Fibroblast of lung (primary cell): ENCODE results near the gene PPP1R3C. TPM values are rescaled to one million over a fixed set of nuclear protein-coding genes. Genes with fewer than 3 reads are reported as not detected.
A peak's percentile ranks its signal among the peaks of the same experiment; 100 is the strongest.

Source experiments
- DNase-seq, 2 donors: peaks; one replicate each; pipeline versions ENCODE4 v3.0.0 to v3.0.0-alpha.2; 2010; ENCODE audit warnings: low read depth in 2 of 2
- H2AFZ ChIP-seq: 2 replicates; pipeline ENCODE4 v1.5.1; 2012; ENCODE audit warnings: low read length, control low read depth, inconsistent platforms
- H3K27ac ChIP-seq: 2 replicates; pipeline ENCODE4 v1.5.1; 2011; ENCODE audit warnings: low read length, control low read depth; ENCODE audit not compliant: insufficient read depth
- H3K27me3 ChIP-seq: 2 replicates; pipeline ENCODE4 v1.5.1; 2011; ENCODE audit warnings: mild to moderate bottlenecking, low read length; ENCODE audit not compliant: control insufficient read depth, insufficient read depth
- H3K36me3 ChIP-seq: 2 replicates; pipeline ENCODE4 v1.5.1; 2011; ENCODE audit warnings: low read length; ENCODE audit not compliant: control insufficient read depth, insufficient read depth
- H3K4me1 ChIP-seq: 2 replicates; pipeline ENCODE4 v1.5.1; 2011; ENCODE audit warnings: low read length; ENCODE audit not compliant: control insufficient read depth, insufficient read depth; ENCODE audit errors: extremely low read depth
- H3K4me2 ChIP-seq: 2 replicates; pipeline ENCODE4 v1.5.1; 2011; ENCODE audit warnings: low read length, control low read depth; ENCODE audit not compliant: insufficient read depth; ENCODE audit errors: extremely low read depth
- H3K4me3 ChIP-seq, 4 experiments: fragments of 200-600 bp in 1 of 4; sonication (generic) in 1 of 4; replicated peaks in 1 of 4; 2 replicates each; pipeline ENCODE4 v1.5.1; 2011 to 2016; ENCODE audit warnings: low read length in 4 of 4, low read depth in 3 of 4, mild to moderate bottlenecking in 3 of 4, control low read depth in 2 of 4, inconsistent platforms in 1 of 4, mixed read lengths in 1 of 4; ENCODE audit not compliant: insufficient read depth in 1 of 4; ENCODE audit errors: control extremely low read depth in 1 of 4
- H3K79me2 ChIP-seq: 2 replicates; pipeline ENCODE4 v1.5.1; 2012; ENCODE audit warnings: mild to moderate bottlenecking, low read length, inconsistent platforms; ENCODE audit not compliant: control insufficient read depth, insufficient read depth
- H3K9ac ChIP-seq: 2 replicates; pipeline ENCODE4 v1.5.1; 2011; ENCODE audit warnings: mild to moderate bottlenecking, low read length, control low read depth; ENCODE audit not compliant: insufficient read depth
- H3K9me3 ChIP-seq: 2 replicates; pipeline ENCODE4 v1.5.1; 2012; ENCODE audit warnings: low read depth, low read length; ENCODE audit not compliant: control insufficient read depth, insufficient read depth
- H4K20me1 ChIP-seq: 2 replicates; pipeline ENCODE4 v1.5.1; 2011; ENCODE audit warnings: low read length; ENCODE audit not compliant: control insufficient read depth, insufficient read depth; ENCODE audit errors: extremely low read depth
- EZH2 ChIP-seq: IDR thresholded peaks from 2 replicates; pipeline ENCODE4 v1.5.1; 2012; ENCODE audit warnings: low read length, control low read depth, mild to moderate bottlenecking; ENCODE audit errors: missing control alignments
- polyA minus RNA-seq: library from RNA; depleted of rRNA, polyadenylated mRNA; stranded (reverse); fragments of >200 nt; gene quantifications from 2 replicates; pipeline ENCODE4 v1.2.3, GENCODE V29; 2011; ENCODE audit warnings: low replicate concordance
- polyA plus RNA-seq, 2 donors: library from polyadenylated mRNA; depleted of rRNA in 1 of 2; stranded (reverse) in 1 of 2; unstranded in 1 of 2; fragments of >200 nt; gene quantifications; 2 replicates each; pipeline ENCODE4 v1.2.1, GENCODE V29; 2011 to 2012; ENCODE audit warnings: missing spikeins in 1 of 2
- total RNA-seq: library from RNA; depleted of rRNA; stranded (reverse); fragments of >200 nt; gene quantifications from 2 replicates; pipeline ENCODE4 v1.2.1, GENCODE V29; 2014
- TF ChIP-seq, protein P1 (sequence below), 2 donors: IDR thresholded peaks in 1 of 2; conservative IDR thresholded peaks in 1 of 2; 1 replicate in 1 of 2; 2 replicates in 1 of 2; pipeline ENCODE4 v1.5.1; 2011 to 2012; ENCODE audit warnings: low read length in 2 of 2, control low read depth in 1 of 2, inconsistent platforms in 1 of 2, low read depth in 1 of 2, mild to moderate bottlenecking in 1 of 2

The PPP1R3C gene
- total RNA-seq (94.5 and 125 TPM in 2 replicates), polyA plus RNA-seq (25.0 and 67.8 TPM in 2 replicates), polyA minus RNA-seq (26.6 and 47.5 TPM in 2 replicates)
- 22.3 and 47.5 TPM in 2 replicates for polyA plus RNA-seq (2012)

- H3K9ac ChIP-seq: peak within 1 kb of the TSS; percentile 39
- H3K27ac ChIP-seq: peak within 1 kb of the TSS; percentile 20
- H3K4me1 ChIP-seq: peaks cover 2% of the 10 kb centered on the region
- no peaks in the 10 kb centered on the region for H4K20me1 ChIP-seq
- DNase-seq: peak; percentile 93 to 96
- TF ChIP-seq, protein P1, sequence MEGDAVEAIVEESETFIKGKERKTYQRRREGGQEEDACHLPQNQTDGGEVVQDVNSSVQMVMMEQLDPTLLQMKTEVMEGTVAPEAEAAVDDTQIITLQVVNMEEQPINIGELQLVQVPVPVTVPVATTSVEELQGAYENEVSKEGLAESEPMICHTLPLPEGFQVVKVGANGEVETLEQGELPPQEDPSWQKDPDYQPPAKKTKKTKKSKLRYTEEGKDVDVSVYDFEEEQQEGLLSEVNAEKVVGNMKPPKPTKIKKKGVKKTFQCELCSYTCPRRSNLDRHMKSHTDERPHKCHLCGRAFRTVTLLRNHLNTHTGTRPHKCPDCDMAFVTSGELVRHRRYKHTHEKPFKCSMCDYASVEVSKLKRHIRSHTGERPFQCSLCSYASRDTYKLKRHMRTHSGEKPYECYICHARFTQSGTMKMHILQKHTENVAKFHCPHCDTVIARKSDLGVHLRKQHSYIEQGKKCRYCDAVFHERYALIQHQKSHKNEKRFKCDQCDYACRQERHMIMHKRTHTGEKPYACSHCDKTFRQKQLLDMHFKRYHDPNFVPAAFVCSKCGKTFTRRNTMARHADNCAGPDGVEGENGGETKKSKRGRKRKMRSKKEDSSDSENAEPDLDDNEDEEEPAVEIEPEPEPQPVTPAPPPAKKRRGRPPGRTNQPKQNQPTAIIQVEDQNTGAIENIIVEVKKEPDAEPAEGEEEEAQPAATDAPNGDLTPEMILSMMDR (conservative IDR thresholded peaks at IDR 0.05 in 1 of 2, IDR thresholded peaks at IDR 0.05 in 1 of 2; ENCODE audit: low read depth in 1 of 2, low read length in 2 of 2): peak; percentile 35 to 42
- no peak for TF ChIP-seq EZH2
- peaks cover 7% of the 10 kb centered on the region for H3K79me2 ChIP-seq
- peak within 1 kb of the TSS; percentile 17 for H2AFZ ChIP-seq
- H3K36me3 ChIP-seq: peaks cover 6% of the 10 kb centered on the region
- no peaks in the 10 kb centered on the region for H3K9me3 ChIP-seq
- H3K4me2 ChIP-seq: peak within 1 kb of the TSS; percentile 88
- H3K27me3 ChIP-seq: no peaks in the 10 kb centered on the region
- peak within 1 kb of the TSS; percentile 48 to 94 (median 73) for H3K4me3 ChIP-seq
Measured at GRCh38 chr10:91632671-91633550, at the start of gene PPP1R3C. Gene PPP1R3C, minus strand, starts transcription at chr10:91633071. Its CDS starts 102 bp downstream, at chr10:91632969.

DNA sequence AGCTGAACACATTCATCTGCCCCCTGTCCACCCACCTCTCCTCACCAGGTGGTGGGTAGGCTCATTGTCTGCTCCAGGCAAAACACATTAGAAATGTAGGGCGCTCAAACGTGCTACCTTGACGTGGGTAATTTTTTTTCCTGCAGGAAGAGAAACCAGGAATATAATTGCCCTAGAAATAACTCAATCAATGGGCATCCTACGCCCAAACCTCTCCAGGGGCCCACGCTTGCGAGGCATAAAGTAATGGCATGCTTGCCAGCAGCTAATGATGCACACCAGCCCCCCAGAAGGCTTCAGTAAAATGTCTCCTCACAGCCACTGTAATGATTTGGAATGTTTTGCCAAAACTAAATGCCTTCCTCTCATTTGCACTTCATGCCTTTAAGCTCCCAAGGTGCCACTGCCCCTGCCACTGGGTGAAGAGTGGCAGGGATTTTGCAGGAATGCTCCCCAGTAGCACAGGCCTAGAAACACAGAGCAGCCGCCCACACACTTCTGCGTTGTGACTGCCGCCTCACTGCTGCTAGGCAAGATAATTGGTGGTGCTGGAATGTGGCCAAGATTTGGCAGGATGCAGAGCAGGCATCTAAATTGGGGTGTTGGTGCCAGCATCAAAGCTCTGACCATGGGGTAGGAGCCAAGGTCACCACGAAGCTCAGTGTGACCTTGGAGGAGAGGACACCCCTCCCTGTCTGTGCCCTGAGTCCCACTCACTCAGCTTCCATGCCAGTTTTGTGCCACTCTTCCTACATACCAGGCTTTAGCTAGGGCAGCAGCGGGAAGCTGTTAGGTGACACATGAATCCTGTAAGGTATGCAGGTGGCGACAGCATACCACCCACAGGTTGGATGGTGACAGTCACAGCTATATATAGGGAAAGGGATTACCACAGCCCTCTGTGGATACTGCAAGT lies 48.7 kb upstream of the PPP1R3C start:
- peaks cover 6% of the 10 kb centered on the region for H3K4me1 ChIP-seq
- H3K9me3 ChIP-seq: no peaks in the 10 kb centered on the region
- H3K4me3 ChIP-seq: no peak overlapping the region
- no peak overlapping the region for H3K4me2 ChIP-seq
- no peak overlapping the region for H3K9ac ChIP-seq
- TF ChIP-seq EZH2: no peak
- TF ChIP-seq, protein P1 (conservative IDR thresholded peaks at IDR 0.05 in 1 of 2, IDR thresholded peaks at IDR 0.05 in 1 of 2; ENCODE audit: low read depth in 1 of 2, low read length in 2 of 2): no peak
- no peak overlapping the region for H2AFZ ChIP-seq
- no peaks in the 10 kb centered on the region for H4K20me1 ChIP-seq
- H3K27ac ChIP-seq: no peak overlapping the region
- H3K27me3 ChIP-seq: no peaks in the 10 kb centered on the region
- H3K79me2 ChIP-seq: no peaks in the 10 kb centered on the region
- no peaks in the 10 kb centered on the region for H3K36me3 ChIP-seq
- DNase-seq: peak in 1 of 2 donors; percentile 40

GRCh38 chr10:91680487-91680886 lies 47.6 kb upstream of the PPP1R3C start:
- H3K9me3 ChIP-seq: no peaks in the 10 kb centered on the region
- DNase-seq: no peak

More at GRCh38 chr10:91680487-91680886, 47.6 kb upstream of the PPP1R3C start:
- Histone ChIP-seq H3K4me2 (no peak overlapping the region), H3K9ac (no peak overlapping the region), H3K4me1 (peaks cover 6% of the 10 kb centered on the region), H3K27me3 (no peaks in the 10 kb centered on the region), H3K36me3 (no peaks in the 10 kb centered on the region), H3K4me3 (no peak overlapping the region), H4K20me1 (no peaks in the 10 kb centered on the region), H2AFZ (no peak overlapping the region), H3K79me2 (no peaks in the 10 kb centered on the region), H3K27ac (no peak overlapping the region)
- no peak for TF ChIP-seq EZH2
- TF ChIP-seq, protein P1 (conservative IDR thresholded peaks at IDR 0.05 in 1 of 2, IDR thresholded peaks at IDR 0.05 in 1 of 2; ENCODE audit: low read depth in 1 of 2, low read length in 2 of 2): no peak
